ENCODE results near the gene EPHB1.

GRCh38 chr3:135238236-135238830 is 443.3 kb downstream of the EPHB1 start:
- TF ChIP-seq TAF1 (IDR thresholded peaks at IDR 0.05; ENCODE audit: low read depth, low read length) (no peak), POLR2A (IDR thresholded peaks at IDR 0.05; ENCODE audit: low read depth, low read length) (no peak), SPI1 (IDR thresholded peaks at IDR 0.05; ENCODE audit: low read depth, low read length) (no peak)

Measured in GM12891 (cell line).